Caco-2 (cell line): ENCODE data around the gene LRP3. TPM values are rescaled to one million over a fixed set of nuclear protein-coding genes. Genes with fewer than 3 reads are reported as not detected.

ENCODE experiments used
- BruUV-seq: library from RNA; stranded (reverse); fragments of 400-500 nt; replicated peaks from 2 replicates; lab custom pipeline; 2021; lab: Mats Ljungman, UMichigan
- CTCF ChIA-PET: fragments of 300-600 bp; sonication (Branson Sonifier 250); formaldehyde crosslinking; loops from one replicate; lab custom pipeline; 2022; ENCODE audit warnings: antibody characterized with exemption; lab: Charles Lee
- POLR2A ChIA-PET: fragments of 300-600 bp; sonication (Branson Sonifier 250); formaldehyde crosslinking; loops from one replicate; lab custom pipeline; 2022; ENCODE audit warnings: antibody characterized with exemption; lab: Charles Lee
- DNase-seq, 2 experiments: peaks; one replicate each; pipeline versions ENCODE4 v3.0.0 to v3.0.0-alpha.2; 2020 to 2022
- H3K27me3 ChIP-seq: replicated peaks from 2 replicates; pipeline ENCODE4 v1.6.0; 2011; ENCODE audit warnings: low read length; ENCODE audit not compliant: control insufficient read depth, insufficient read depth
- H3K36me3 ChIP-seq: 2 replicates; pipeline ENCODE4 v1.5.1; 2011; ENCODE audit warnings: low read length; ENCODE audit not compliant: control insufficient read depth, insufficient read depth
- H3K4me1 ChIP-seq: fragments of 250-450 bp; sonication (Bioruptor Pico); 2 replicates; pipeline ENCODE4 v1.5.1; 2020; ENCODE audit warnings: mild to moderate bottlenecking
- H3K4me3 ChIP-seq: 2 replicates; pipeline ENCODE4 v1.5.1; 2011; ENCODE audit warnings: low read depth, mild to moderate bottlenecking, control low read depth, low read length
- H3K9me3 ChIP-seq: fragments of 250-450 bp; sonication (Bioruptor Pico); 2 replicates; pipeline ENCODE4 v1.5.1; 2020; ENCODE audit warnings: mild to moderate bottlenecking, moderate library complexity
- H3K27ac Mint-ChIP-seq: one replicate; pipeline ENCODE4 v1.8.0; 2022; ENCODE audit warnings: mixed read lengths; ENCODE audit not compliant: unreplicated experiment
- H3K27me3 Mint-ChIP-seq: one replicate; pipeline ENCODE4 v1.8.0; 2022; ENCODE audit warnings: mixed read lengths; ENCODE audit not compliant: insufficient read depth, unreplicated experiment
- H3K36me3 Mint-ChIP-seq: one replicate; pipeline ENCODE4 v1.8.0; 2022; ENCODE audit warnings: mild to moderate bottlenecking, mixed read lengths; ENCODE audit not compliant: insufficient read depth, unreplicated experiment
- H3K4me1 Mint-ChIP-seq: one replicate; pipeline ENCODE4 v1.8.0; 2022; ENCODE audit warnings: low read depth, mixed read lengths; ENCODE audit not compliant: unreplicated experiment
- H3K4me3 Mint-ChIP-seq: one replicate; pipeline ENCODE4 v1.8.0; 2022; ENCODE audit warnings: mild to moderate bottlenecking, moderate library complexity, mixed read lengths; ENCODE audit not compliant: unreplicated experiment
- H3K9me3 Mint-ChIP-seq: one replicate; pipeline ENCODE4 v1.8.0; 2022; ENCODE audit warnings: mixed read lengths; ENCODE audit not compliant: unreplicated experiment
- CTCF ChIP-seq, 2 experiments: fragments of 200-600 bp in 1 of 2; IDR thresholded peaks; 1 replicate in 1 of 2; 2 replicates in 1 of 2; pipeline versions ENCODE4 v1.5.1 to v1.8.0; 2011 to 2022; ENCODE audit warnings: antibody characterized with exemption in 1 of 2, control low read depth in 1 of 2, inconsistent platforms in 1 of 2, low read depth in 1 of 2, low read length in 1 of 2, mild to moderate bottlenecking in 1 of 2, moderate library complexity in 1 of 2; ENCODE audit not compliant: insufficient read depth in 1 of 2, severe bottlenecking in 1 of 2, unreplicated experiment in 1 of 2
- intact Hi-C: fragments of 100-400 bp; cut with micrococcal nuclease; formaldehyde crosslinking; loops from one replicate; pipeline ENCODE4 v1.10.0; 2022; ENCODE audit not compliant: unreplicated experiment
- total RNA-seq: library from RNA; stranded (reverse); gene quantifications from 2 replicates; pipeline ENCODE4 v1.2.3, GENCODE V29; 2022

The LRP3 gene
- total RNA-seq, 1 experiment from 2014 or later, result 22.8 TPM

DNA sequence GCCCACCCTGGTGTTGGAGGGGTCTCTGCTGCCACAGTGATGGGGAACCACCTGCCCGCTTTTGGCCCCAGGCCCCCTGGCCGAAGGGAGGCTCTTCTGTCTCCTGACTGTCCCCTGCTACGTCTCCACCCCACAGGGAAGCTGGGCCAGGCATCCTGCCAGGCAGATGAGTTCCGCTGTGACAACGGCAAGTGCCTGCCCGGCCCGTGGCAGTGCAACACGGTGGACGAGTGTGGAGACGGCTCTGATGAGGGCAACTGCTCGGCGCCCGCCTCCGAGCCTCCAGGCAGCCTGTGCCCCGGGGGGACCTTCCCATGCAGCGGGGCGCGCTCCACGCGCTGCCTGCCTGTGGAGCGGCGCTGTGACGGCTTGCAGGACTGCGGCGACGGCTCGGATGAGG is 11.0 kb downstream of the LRP3 start:
- Histone ChIP-seq H3K9me3 (no peaks in the 10 kb centered on the region), H3K4me1 (no peaks in the 10 kb centered on the region), H3K4me3 (no peak overlapping the region), H3K27me3 (no peaks in the 10 kb centered on the region), H3K36me3 (no peaks in the 10 kb centered on the region; the same call in 1 of the 2 replicates)
- CTCF ChIA-PET, result no interaction called here
- no peak for TF ChIP-seq CTCF (IDR thresholded peaks at IDR 0.05; ENCODE audit: insufficient read depth in 1 of 2, low read depth in 1 of 2, low read length in 1 of 2, severe bottlenecking in 1 of 2, unreplicated experiment in 1 of 2)
- DNase-seq, result no peak
- no peaks in the 10 kb centered on the region for H3K9me3 Mint-ChIP-seq
- H3K36me3 Mint-ChIP-seq, result no peaks in the 10 kb centered on the region
- POLR2A ChIA-PET, result no interaction called here
- intact Hi-C loops, result no loop called here
- H3K4me1 Mint-ChIP-seq, result no peaks in the 10 kb centered on the region
- H3K27me3 Mint-ChIP-seq, result no peaks in the 10 kb centered on the region
- BruUV-seq, result no TSS peak
- no peak overlapping the region for H3K27ac Mint-ChIP-seq
- H3K4me3 Mint-ChIP-seq, result no peak overlapping the region

- Histone ChIP-seq H3K4me1 (no peaks in the 10 kb centered on the region), H3K36me3 (no peaks in the 10 kb centered on the region; the same call in 1 of the 2 replicates), H3K9me3 (no peaks in the 10 kb centered on the region), H3K4me3 (no peak overlapping the region), H3K27me3 (no peaks in the 10 kb centered on the region)
- H3K27me3 Mint-ChIP-seq, result no peaks in the 10 kb centered on the region
- ChIA-PET POLR2A (no interaction called here), CTCF (no interaction called here)
- intact Hi-C loops, result no loop called here
- no peaks in the 10 kb centered on the region for H3K9me3 Mint-ChIP-seq
- no peak overlapping the region for H3K27ac Mint-ChIP-seq
- no peaks in the 10 kb centered on the region for H3K4me1 Mint-ChIP-seq
- no peak for TF ChIP-seq CTCF (IDR thresholded peaks at IDR 0.05; ENCODE audit: insufficient read depth in 1 of 2, low read depth in 1 of 2, low read length in 1 of 2, severe bottlenecking in 1 of 2, unreplicated experiment in 1 of 2)
- no TSS peak for BruUV-seq
- no peak overlapping the region for H3K4me3 Mint-ChIP-seq
- DNase-seq, result no peak
- H3K36me3 Mint-ChIP-seq, result no peaks in the 10 kb centered on the region
Observed at GRCh38 chr19:33205531-33206260, 11.6 kb downstream of the LRP3 start.

DNA sequence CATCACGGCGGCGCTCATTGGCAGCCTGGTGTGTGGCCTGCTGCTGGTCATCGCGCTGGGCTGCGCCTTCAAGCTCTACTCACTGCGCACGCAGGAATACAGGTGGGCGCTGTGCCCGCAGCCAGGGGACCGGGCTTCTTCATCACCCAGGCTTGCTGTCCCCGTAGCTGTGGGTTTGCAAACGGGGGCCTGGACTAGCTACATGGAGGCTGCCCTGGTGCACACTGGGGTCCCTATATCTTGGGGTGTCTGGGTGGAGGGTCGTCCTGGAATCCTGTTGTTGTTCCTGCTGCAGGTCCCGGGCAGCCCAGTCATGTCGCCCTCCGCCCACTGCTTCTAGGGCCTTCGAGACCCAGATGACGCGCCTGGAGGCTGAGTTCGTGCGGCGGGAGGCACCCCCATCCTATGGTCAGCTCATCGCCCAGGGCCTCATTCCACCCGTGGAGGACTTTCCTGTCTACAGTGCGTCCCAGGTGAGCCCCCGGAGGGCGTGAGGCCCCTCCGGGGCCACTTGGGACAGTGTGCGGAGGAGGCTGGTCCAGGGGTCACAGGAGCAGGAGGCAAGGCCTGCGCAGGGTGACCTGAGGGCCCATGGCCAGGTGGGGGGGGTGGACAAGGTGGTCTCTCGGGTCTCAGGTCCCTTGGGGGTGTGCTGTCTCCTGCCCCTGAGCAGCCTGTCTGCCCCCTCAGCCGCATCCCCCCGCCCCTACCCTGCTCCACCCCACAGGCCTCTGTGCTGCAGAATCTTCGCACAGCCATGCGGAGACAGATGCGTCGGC is 12.3 kb downstream of the LRP3 start:
- H3K4me1 Mint-ChIP-seq, result no peaks in the 10 kb centered on the region
- no peaks in the 10 kb centered on the region for H3K27me3 Mint-ChIP-seq
- H3K27ac Mint-ChIP-seq, result no peak overlapping the region

More for the DNA sequence above, 12.3 kb downstream of the LRP3 start:
- Mint-ChIP-seq H3K9me3 (no peaks in the 10 kb centered on the region), H3K36me3 (no peaks in the 10 kb centered on the region), H3K4me3 (no peak overlapping the region)
- no peaks in the 10 kb centered on the region for H3K27me3 ChIP-seq
- BruUV-seq, result no TSS peak
- POLR2A ChIA-PET, result no interaction called here
- intact Hi-C loops, result no loop called here
- CTCF ChIA-PET, result no interaction called here
- H3K4me3 ChIP-seq, result no peak overlapping the region
- no peaks in the 10 kb centered on the region for H3K4me1 ChIP-seq
- no peak for DNase-seq
- no peaks in the 10 kb centered on the region for H3K9me3 ChIP-seq
- no peak for TF ChIP-seq CTCF (IDR thresholded peaks at IDR 0.05; ENCODE audit: insufficient read depth in 1 of 2, low read depth in 1 of 2, low read length in 1 of 2, severe bottlenecking in 1 of 2, unreplicated experiment in 1 of 2)
- no peaks in the 10 kb centered on the region; the same call in 1 of the 2 replicates for H3K36me3 ChIP-seq
